ENCODE measurements around the gene JADE1. TPM values are rescaled to one million over a fixed set of nuclear protein-coding genes. Genes with fewer than 3 reads are reported as not detected.

Gene JADE1
- total and polyA plus RNA-seq, 2 experiments from 2014 or later = 32.1 to 37.6 TPM

- Histone ChIP-seq H3K27me3 (replicated peaks; ENCODE audit: insufficient read depth) (no peaks in the 10 kb centered on the region), H3K9ac (no peak overlapping the region), H3K27ac (peak overlapping the region; percentile 63), H3K4me3 (no peak overlapping the region), H2AFZ (no peak overlapping the region), H3F3A (ENCODE audit: insufficient read depth) (peaks cover 52% of the 10 kb centered on the region), H3K36me3 (ENCODE audit: low read depth) (peaks cover 67% of the 10 kb centered on the region), H3K4me2 (ENCODE audit: unreplicated experiment) (peak overlapping the region; percentile 3), H3K9me2 (ENCODE audit: insufficient read depth) (no peaks in the 10 kb centered on the region), H3K9me3 (ENCODE audit: low read depth) (no peaks in the 10 kb centered on the region), H3K4me1 (ENCODE audit: insufficient read depth) (peaks cover 20% of the 10 kb centered on the region), H4K20me1 (ENCODE audit: insufficient read depth) (no peaks in the 10 kb centered on the region), H3K79me2 (ENCODE audit: insufficient read depth) (0 out of 2 replicates have a peak, but pooled peaks cover 10% of the 10 kb centered on the region)
- DNase-seq = peak; percentile 85
- TF ChIP-seq EZH2phosphoT487 (IDR thresholded peaks at IDR 0.05; ENCODE audit: insufficient read depth, low read depth) (no peak), EZH2 (IDR thresholded peaks at IDR 0.05; ENCODE audit: insufficient read depth, poor library complexity, severe bottlenecking) (no peak)
- WGBS, 2 experiments (ENCODE audit: low coverage in 1 of 2, low lambda C conversion rate in 2 of 2, missing lambda C conversion rate in 2 of 2) = 44% methylated on average over 9 of the region's 9 CpGs
- in situ Hi-C loops (cut with MboI) = no loop called here
These were observed 62.4 kb downstream of the JADE1 start for GRCh38 chr4:128871948-128872347.

GRCh38 chr4:128876200-128876599 is 66.7 kb downstream of the JADE1 start:
- no peak for TF ChIP-seq EZH2 (IDR thresholded peaks at IDR 0.05; ENCODE audit: insufficient read depth, poor library complexity, severe bottlenecking)
- TF ChIP-seq EZH2phosphoT487 (IDR thresholded peaks at IDR 0.05; ENCODE audit: insufficient read depth, low read depth) = no peak
- Histone ChIP-seq H3K9ac (no peak overlapping the region), H3K4me3 (no peak overlapping the region)

GRCh38 chr4:128877934-128878333 is 68.4 kb downstream of the JADE1 start:
- 94 to 97% methylated on average over 4 of the region's 4 CpGs for WGBS, 2 experiments (ENCODE audit: low coverage in 1 of 2, low lambda C conversion rate in 2 of 2, missing lambda C conversion rate in 2 of 2)
- Histone ChIP-seq H3K9me2 (ENCODE audit: insufficient read depth) (no peaks in the 10 kb centered on the region), H3K79me2 (ENCODE audit: insufficient read depth) (no peaks in the 10 kb centered on the region), H3K4me1 (ENCODE audit: insufficient read depth) (no peaks in the 10 kb centered on the region), H3K36me3 (ENCODE audit: low read depth) (peaks cover 26% of the 10 kb centered on the region; the same call in 1 of the 2 replicates), H3K4me3 (no peak overlapping the region), H4K20me1 (ENCODE audit: insufficient read depth) (no peaks in the 10 kb centered on the region), H3K27me3 (replicated peaks; ENCODE audit: insufficient read depth) (no peaks in the 10 kb centered on the region), H3K27ac (no peak overlapping the region), H3F3A (ENCODE audit: insufficient read depth) (peaks cover 28% of the 10 kb centered on the region), H3K9me3 (ENCODE audit: low read depth) (no peaks in the 10 kb centered on the region), H3K4me2 (ENCODE audit: unreplicated experiment) (no peak overlapping the region), H2AFZ (no peak overlapping the region), H3K9ac (no peak overlapping the region)
- in situ Hi-C loops (cut with MboI) = no loop called here
- DNase-seq = no peak
- TF ChIP-seq EZH2phosphoT487 (IDR thresholded peaks at IDR 0.05; ENCODE audit: insufficient read depth, low read depth) (no peak), EZH2 (IDR thresholded peaks at IDR 0.05; ENCODE audit: insufficient read depth, poor library complexity, severe bottlenecking) (no peak)

More at GRCh38 chr4:128876200-128876599, 66.7 kb downstream of the JADE1 start:
- WGBS, 2 experiments (ENCODE audit: low coverage in 1 of 2, low lambda C conversion rate in 2 of 2, missing lambda C conversion rate in 2 of 2) = 72 to 89% methylated on average over 2 of the region's 2 CpGs
- Histone ChIP-seq H3K4me1 (ENCODE audit: insufficient read depth) (peaks cover 12% of the 10 kb centered on the region), H3K27ac (no peak overlapping the region), H2AFZ (no peak overlapping the region), H3K27me3 (replicated peaks; ENCODE audit: insufficient read depth) (no peaks in the 10 kb centered on the region), H3K4me2 (ENCODE audit: unreplicated experiment) (no peak overlapping the region), H3K79me2 (ENCODE audit: insufficient read depth) (no peaks in the 10 kb centered on the region), H4K20me1 (ENCODE audit: insufficient read depth) (no peaks in the 10 kb centered on the region), H3K9me3 (ENCODE audit: low read depth) (no peaks in the 10 kb centered on the region), H3K36me3 (ENCODE audit: low read depth) (peaks cover 40% of the 10 kb centered on the region), H3F3A (ENCODE audit: insufficient read depth) (peaks cover 44% of the 10 kb centered on the region), H3K9me2 (ENCODE audit: insufficient read depth) (no peaks in the 10 kb centered on the region)
- in situ Hi-C loops (cut with MboI) = no loop called here
- no peak for DNase-seq

GRCh38 chr4:128879283-128879682 is 69.8 kb downstream of the JADE1 start:
- peaks cover 16% of the 10 kb centered on the region; the same call in 1 of the 2 replicates for H3K36me3 ChIP-seq (ENCODE audit: low read depth)
- H2AFZ ChIP-seq = no peak overlapping the region
- no peaks in the 10 kb centered on the region for H3K9me2 ChIP-seq (ENCODE audit: insufficient read depth)
- TF ChIP-seq EZH2phosphoT487 (IDR thresholded peaks at IDR 0.05; ENCODE audit: insufficient read depth, low read depth) = no peak
- TF ChIP-seq EZH2 (IDR thresholded peaks at IDR 0.05; ENCODE audit: insufficient read depth, poor library complexity, severe bottlenecking) = no peak
- in situ Hi-C loops (cut with MboI) = no loop called here
- no peak for DNase-seq
- H3K9me3 ChIP-seq (ENCODE audit: low read depth) = no peaks in the 10 kb centered on the region
- H3F3A ChIP-seq (ENCODE audit: insufficient read depth) = peaks cover 27% of the 10 kb centered on the region
- H3K27me3 ChIP-seq (replicated peaks; ENCODE audit: insufficient read depth) = no peaks in the 10 kb centered on the region
- H3K4me3 ChIP-seq = no peak overlapping the region
- H3K27ac ChIP-seq = no peak overlapping the region
- H3K79me2 ChIP-seq (ENCODE audit: insufficient read depth) = no peaks in the 10 kb centered on the region
- no peaks in the 10 kb centered on the region for H3K4me1 ChIP-seq (ENCODE audit: insufficient read depth)
- H3K4me2 ChIP-seq (ENCODE audit: unreplicated experiment) = no peak overlapping the region
- WGBS, 2 experiments (ENCODE audit: low coverage in 1 of 2, low lambda C conversion rate in 2 of 2, missing lambda C conversion rate in 2 of 2) = 69 to 80% methylated on average over 2 of the region's 2 CpGs
- no peak overlapping the region for H3K9ac ChIP-seq
- H4K20me1 ChIP-seq (ENCODE audit: insufficient read depth) = no peaks in the 10 kb centered on the region

GRCh38 chr4:128879971-128880370 is 70.5 kb downstream of the JADE1 start:
- Histone ChIP-seq H3K9ac (no peak overlapping the region), H3K79me2 (ENCODE audit: insufficient read depth) (no peaks in the 10 kb centered on the region), H3K4me1 (ENCODE audit: insufficient read depth) (no peaks in the 10 kb centered on the region), H2AFZ (no peak overlapping the region), H3K9me2 (ENCODE audit: insufficient read depth) (no peaks in the 10 kb centered on the region), H4K20me1 (ENCODE audit: insufficient read depth) (no peaks in the 10 kb centered on the region), H3K4me3 (no peak overlapping the region), H3K4me2 (ENCODE audit: unreplicated experiment) (no peak overlapping the region), H3F3A (ENCODE audit: insufficient read depth) (peaks cover 27% of the 10 kb centered on the region), H3K27ac (no peak overlapping the region), H3K36me3 (ENCODE audit: low read depth) (peaks cover 12% of the 10 kb centered on the region; the same call in 1 of the 2 replicates), H3K9me3 (ENCODE audit: low read depth) (no peaks in the 10 kb centered on the region), H3K27me3 (replicated peaks; ENCODE audit: insufficient read depth) (no peaks in the 10 kb centered on the region)
- DNase-seq = no peak
- in situ Hi-C loops (cut with MboI) = no loop called here
- TF ChIP-seq EZH2phosphoT487 (IDR thresholded peaks at IDR 0.05; ENCODE audit: insufficient read depth, low read depth) (no peak), EZH2 (IDR thresholded peaks at IDR 0.05; ENCODE audit: insufficient read depth, poor library complexity, severe bottlenecking) (no peak)
- WGBS, 2 experiments (ENCODE audit: low coverage in 1 of 2, low lambda C conversion rate in 2 of 2, missing lambda C conversion rate in 2 of 2) = 35 to 42% methylated on average over 2 of the region's 2 CpGs
